GM19397 (cell line): ENCODE data around the gene CMTM5.

ENCODE experiments used
- ATAC-seq: cut with Tn5 transposase; IDR thresholded peaks from one replicate; pipeline ENCODE4 v1.9.1; 2021; ENCODE audit warnings: mild to moderate bottlenecking, moderate library complexity; ENCODE audit not compliant: unreplicated experiment

CMTM5 gene

GRCh38 chr14:23357261-23357660 is 19.6 kb upstream of the CMTM5 start:
- ATAC-seq, result no peak

- no peak for ATAC-seq
Observed at GRCh38 chr14:23358042-23358441, 18.8 kb upstream of the CMTM5 start.

- no peak for ATAC-seq
Observed at GRCh38 chr14:23358553-23359166, 18.2 kb upstream of the CMTM5 start.

GRCh38 chr14:23359167-23359626 is 17.6 kb upstream of the CMTM5 start:
- no peak for ATAC-seq

GRCh38 chr14:23359722-23360447 is 17.0 kb upstream of the CMTM5 start:
- no peak for ATAC-seq

GRCh38 chr14:23360496-23360895 is 16.4 kb upstream of the CMTM5 start:
- no peak for ATAC-seq

GRCh38 chr14:23361320-23361719 is 15.5 kb upstream of the CMTM5 start:
- no peak for ATAC-seq

- no peak for ATAC-seq
Observed at GRCh38 chr14:23361763-23362162, 15.1 kb upstream of the CMTM5 start.

GRCh38 chr14:23362200-23362599 is 14.6 kb upstream of the CMTM5 start:
- no peak for ATAC-seq

GRCh38 chr14:23364164-23365035 is 12.4 kb upstream of the CMTM5 start:
- no peak for ATAC-seq

- no peak for ATAC-seq
Observed at GRCh38 chr14:23365036-23365731, 11.7 kb upstream of the CMTM5 start, which contains the start of gene EFS. Gene EFS (minus strand): TSS chr14:23365172. CDS start chr14:23365025, 147 bp downstream.

- ATAC-seq, result no peak
Observed at GRCh38 chr14:23365732-23366425, 11.0 kb upstream of the CMTM5 start.

- ATAC-seq, result no peak
Observed at GRCh38 chr14:23366426-23366921, 10.4 kb upstream of the CMTM5 start.

GRCh38 chr14:23370221-23370620 is 6.6 kb upstream of the CMTM5 start:
- no peak for ATAC-seq

GRCh38 chr14:23371865-23372264 is 5.0 kb upstream of the CMTM5 start:
- ATAC-seq, result no peak

GRCh38 chr14:23372509-23372908 is 4.3 kb upstream of the CMTM5 start, which contains the start of gene IL25:
Gene IL25 (plus strand): TSS chr14:23372809.
- no peak for ATAC-seq

GRCh38 chr14:23373041-23373440 is 3.8 kb upstream of the CMTM5 start:
- ATAC-seq, result no peak

- ATAC-seq, result no peak
Observed at GRCh38 chr14:23375527-23376251, 1.2 kb upstream of the CMTM5 start.

- ATAC-seq, result no peak
Observed at GRCh38 chr14:23377198-23377550, 328 bp downstream of the CMTM5 start.
